T-cell (primary cell): ENCODE results near the gene SH3RF2. TPM values are rescaled to one million over a fixed set of nuclear protein-coding genes. Genes with fewer than 3 reads are reported as not detected.

Experiments used
- ATAC-seq, 4 experiments: fragments of 200-7000 bp in 3 of 4; fragments of 150-1000 bp in 1 of 4; cut with Tn5 transposase; replicated peaks in 1 of 4; 1 replicate in 3 of 4; 2 replicates in 1 of 4; pipeline ENCODE4 v1.10.0; 2021; ENCODE audit warnings: moderate library complexity in 3 of 4, mild to moderate bottlenecking in 2 of 4, moderate number of reproducible peaks in 1 of 4
- CTCF ChIA-PET, 2 donors: fragments of 300-600 bp; sonication (Branson Sonifier 250); formaldehyde crosslinking; loops; one replicate each; lab custom pipeline; 2022; ENCODE audit warnings: antibody characterized with exemption in 2 of 2; lab: Charles Lee
- POLR2A ChIA-PET, 2 donors: fragments of 300-600 bp; sonication (Branson Sonifier 250); formaldehyde crosslinking; loops; one replicate each; lab custom pipeline; 2022; ENCODE audit warnings: antibody characterized with exemption in 2 of 2; lab: Charles Lee
- DNase-seq, 35 experiments: peaks; one replicate each; pipeline versions ENCODE4 v3.0.0 to v3.0.0-alpha.2; 2013 to 2023
- H3K27ac ChIP-seq: one replicate; pipeline ENCODE4 v1.5.1; 2013; ENCODE audit warnings: low read length
- H3K27me3 ChIP-seq, 2 experiments: replicated peaks in 1 of 2; 1 replicate in 1 of 2; 2 replicates in 1 of 2; pipeline versions ENCODE4 v1.6.1 to v1.7.0; 2013; ENCODE audit warnings: low read length in 1 of 2, mixed read lengths in 1 of 2; ENCODE audit not compliant: control insufficient read depth in 2 of 2, insufficient read depth in 2 of 2; ENCODE audit errors: extremely low read depth in 1 of 2
- H3K36me3 ChIP-seq, 2 donors: 1 replicate in 1 of 2; 2 replicates in 1 of 2; pipeline versions ENCODE4 v1.6.1 to v1.7.0; 2013; ENCODE audit warnings: low read length in 1 of 2; ENCODE audit not compliant: control insufficient read depth in 2 of 2, insufficient read depth in 1 of 2; ENCODE audit errors: extremely low read depth in 1 of 2
- H3K4me1 ChIP-seq, 2 experiments: 1 replicate in 1 of 2; 2 replicates in 1 of 2; pipeline versions ENCODE4 v1.6.1 to v1.7.0; 2013; ENCODE audit warnings: low read length in 2 of 2, mixed read lengths in 1 of 2; ENCODE audit not compliant: insufficient read depth in 2 of 2, control insufficient read depth in 1 of 2; ENCODE audit errors: extremely low read depth in 1 of 2
- H3K4me3 ChIP-seq, 2 donors: 1 replicate in 1 of 2; 2 replicates in 1 of 2; pipeline versions ENCODE4 v1.5.1 to v1.7.0; 2013; ENCODE audit warnings: mild to moderate bottlenecking in 2 of 2, low read length in 1 of 2, moderate library complexity in 1 of 2; ENCODE audit not compliant: control insufficient read depth in 1 of 2; ENCODE audit errors: extremely low read depth in 1 of 2
- H3K9me3 ChIP-seq: 2 replicates; pipeline ENCODE4 v1.7.0; 2013
- H3K27ac Mint-ChIP-seq, 2 donors: one replicate each; pipeline ENCODE4 v1.8.0; 2020 to 2021; ENCODE audit warnings: mild to moderate bottlenecking in 2 of 2, mixed read lengths in 2 of 2
- H3K27me3 Mint-ChIP-seq, 2 donors: one replicate each; pipeline ENCODE4 v1.8.0; 2021 to 2022; ENCODE audit warnings: mixed read lengths in 2 of 2
- H3K36me3 Mint-ChIP-seq: one replicate; pipeline ENCODE4 v1.8.0; 2021; ENCODE audit warnings: mixed read lengths
- H3K4me1 Mint-ChIP-seq, 3 donors: one replicate each; pipeline ENCODE4 v1.8.0; 2020 to 2022; ENCODE audit warnings: mixed read lengths in 3 of 3, mild to moderate bottlenecking in 1 of 3
- H3K4me3 Mint-ChIP-seq, 3 donors: one replicate each; pipeline ENCODE4 v1.8.0; 2020 to 2022; ENCODE audit warnings: mild to moderate bottlenecking in 3 of 3, mixed read lengths in 3 of 3, moderate library complexity in 3 of 3
- H3K9me3 Mint-ChIP-seq, 3 donors: one replicate each; pipeline ENCODE4 v1.8.0; 2020 to 2022; ENCODE audit warnings: mixed read lengths in 3 of 3
- WGBS: methylation state at CpG from one replicate; pipeline ENCODE4 v1.1.5; 2013; ENCODE audit warnings: missing lambda C conversion rate; ENCODE audit not compliant: insufficient coverage; 5-methylcytosine and 5-hydroxymethylcytosine counted together
- total RNA-seq, 35 experiments: library from RNA in 6 of 35; stranded (reverse) in 6 of 35; fragments of 120-200 nt in 1 of 35; gene quantifications; one replicate each; pipeline versions ENCODE4 v1.2.1 to v1.2.4 and lab custom pipeline; 2013 to 2026

SH3RF2 gene
- total RNA-seq, 5 donors from 2014 or later (not counting 1 experiment from before 2014, with no cell fraction given) = 0.26 to 0.75 (median 0.37) TPM; not detected in 1

- Histone ChIP-seq H3K4me3 (no peak overlapping the region), H3K36me3 (no peaks in the 10 kb centered on the region), H3K4me1 (no peaks in the 10 kb centered on the region), H3K9me3 (no peaks in the 10 kb centered on the region), H3K27me3 (no peaks in the 10 kb centered on the region), H3K27ac (no peak overlapping the region)
- no peak for ATAC-seq
- Mint-ChIP-seq H3K27me3 (peaks cover 3 to 11% of the 10 kb centered on the region in 2 donors), H3K27ac (no peak overlapping the region), H3K9me3 (peaks cover 5 to 16% (median 7%) of the 10 kb centered on the region in 3 donors), H3K36me3 (no peaks in the 10 kb centered on the region), H3K4me1 (no peaks in the 10 kb centered on the region), H3K4me3 (no peak overlapping the region)
- CTCF ChIA-PET = no interaction called here
- POLR2A ChIA-PET = no interaction called here
- no CpG with 5 or more reads among the region's 1 CpG for WGBS
- DNase-seq = no peak
Observed at GRCh38 chr5:145902421-145902820, 34.0 kb upstream of the SH3RF2 start.

DNA sequence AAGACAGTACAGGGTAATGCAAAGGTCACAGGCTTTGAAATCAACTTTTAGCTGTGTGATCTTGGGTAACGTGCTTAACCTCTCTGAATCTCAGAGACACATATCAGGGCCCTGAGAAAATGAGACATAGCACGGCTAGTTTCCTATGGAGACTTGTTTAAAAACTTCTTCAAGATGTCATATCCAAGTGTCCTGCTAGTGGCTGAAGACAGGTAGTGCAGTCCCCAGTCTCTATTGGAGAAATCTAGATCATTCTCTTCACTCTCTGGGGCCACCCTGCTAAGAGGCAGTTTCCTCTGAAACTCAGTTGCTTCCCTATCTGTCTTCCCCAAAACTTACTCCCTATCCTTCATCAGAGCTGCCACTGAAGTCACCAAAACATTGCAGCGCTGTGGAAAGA is 33.3 kb upstream of the SH3RF2 start:
- no peaks in the 10 kb centered on the region for H3K27me3 ChIP-seq
- ATAC-seq = no peak
- Mint-ChIP-seq H3K27ac (no peak overlapping the region), H3K4me1 (no peaks in the 10 kb centered on the region), H3K9me3 (peaks cover 5 to 16% (median 7%) of the 10 kb centered on the region in 3 donors), H3K27me3 (peaks cover 3 to 11% of the 10 kb centered on the region in 2 donors), H3K36me3 (no peaks in the 10 kb centered on the region), H3K4me3 (no peak overlapping the region)
- ChIA-PET CTCF (no interaction called here), POLR2A (no interaction called here)
- H3K4me1 ChIP-seq = no peaks in the 10 kb centered on the region
- H3K36me3 ChIP-seq = no peaks in the 10 kb centered on the region
- no peak for DNase-seq
- 71% methylated on average over 2 of the region's 3 CpGs for WGBS
- no peak overlapping the region for H3K27ac ChIP-seq
- H3K4me3 ChIP-seq = no peak overlapping the region
- no peaks in the 10 kb centered on the region for H3K9me3 ChIP-seq

DNA sequence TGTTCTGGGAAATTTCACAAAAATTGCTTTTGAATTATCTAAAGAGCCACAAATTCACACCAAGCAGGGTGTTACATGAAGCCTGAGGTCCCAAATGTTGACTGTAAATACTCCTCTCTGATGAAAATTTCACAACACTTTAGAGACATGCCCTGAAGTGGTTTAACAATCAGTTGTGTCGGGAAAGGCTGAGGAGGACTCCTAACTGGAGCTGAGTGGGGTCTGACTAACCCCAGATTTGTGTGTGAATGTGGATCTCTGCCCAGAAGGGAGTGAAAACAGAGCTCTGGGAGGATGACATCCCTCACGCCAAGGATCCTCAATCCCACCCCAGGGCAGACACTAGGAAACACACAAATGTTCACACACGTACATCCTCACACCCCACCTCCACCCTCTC is 32.5 kb upstream of the SH3RF2 start:
- H3K27me3 Mint-ChIP-seq = peaks cover 3 to 11% of the 10 kb centered on the region in 2 donors
- POLR2A ChIA-PET = no interaction called here

DNA sequence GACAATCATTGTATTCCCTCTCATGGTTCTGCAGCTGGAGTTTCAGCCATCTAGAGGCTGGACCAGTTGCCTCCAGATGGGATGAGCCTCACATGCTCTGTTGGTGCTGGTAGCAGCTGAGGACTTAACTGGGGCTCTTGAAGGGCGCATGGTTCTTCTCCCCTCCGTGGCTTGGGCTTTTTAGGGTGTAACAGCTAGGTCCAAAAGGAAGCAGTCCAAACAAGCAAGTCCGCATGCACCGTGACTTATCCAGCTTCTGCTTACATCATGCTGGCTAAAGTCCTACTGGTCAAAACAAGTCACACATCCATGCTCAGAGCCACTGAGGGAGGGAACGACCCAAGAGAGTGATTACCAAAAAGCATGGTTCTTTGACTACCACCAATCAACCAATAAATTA is 31.6 kb upstream of the SH3RF2 start:
- no peaks in the 10 kb centered on the region for H3K4me1 ChIP-seq
- Mint-ChIP-seq H3K4me1 (no peaks in the 10 kb centered on the region), H3K36me3 (no peaks in the 10 kb centered on the region), H3K27ac (no peak overlapping the region), H3K9me3 (peaks cover 5 to 7% (median 6%) of the 10 kb centered on the region in 3 donors), H3K27me3 (peaks cover 3 to 11% of the 10 kb centered on the region in 2 donors), H3K4me3 (no peak overlapping the region)
- no peak overlapping the region for H3K4me3 ChIP-seq
- no peaks in the 10 kb centered on the region for H3K36me3 ChIP-seq
- ChIA-PET POLR2A (no interaction called here), CTCF (no interaction called here)
- no peaks in the 10 kb centered on the region for H3K27me3 ChIP-seq
- H3K9me3 ChIP-seq = no peaks in the 10 kb centered on the region
- no peak overlapping the region for H3K27ac ChIP-seq
- ATAC-seq (no peak), DNase-seq (no peak)
- 93% methylated on average over 3 of the region's 5 CpGs for WGBS

More for the DNA sequence above, 32.5 kb upstream of the SH3RF2 start:
- Histone ChIP-seq H3K27ac (no peak overlapping the region), H3K9me3 (no peaks in the 10 kb centered on the region), H3K4me3 (no peak overlapping the region), H3K4me1 (no peaks in the 10 kb centered on the region), H3K27me3 (no peaks in the 10 kb centered on the region), H3K36me3 (no peaks in the 10 kb centered on the region)
- H3K9me3 Mint-ChIP-seq = peaks cover 5 to 13% (median 7%) of the 10 kb centered on the region in 3 donors
- CTCF ChIA-PET = no interaction called here
- no peak for DNase-seq
- H3K4me1 Mint-ChIP-seq = no peaks in the 10 kb centered on the region
- no peak overlapping the region for H3K27ac Mint-ChIP-seq
- no peaks in the 10 kb centered on the region for H3K36me3 Mint-ChIP-seq
- no CpG with 5 or more reads among the region's 3 CpGs for WGBS
- H3K4me3 Mint-ChIP-seq = no peak overlapping the region
- ATAC-seq = no peak

DNA sequence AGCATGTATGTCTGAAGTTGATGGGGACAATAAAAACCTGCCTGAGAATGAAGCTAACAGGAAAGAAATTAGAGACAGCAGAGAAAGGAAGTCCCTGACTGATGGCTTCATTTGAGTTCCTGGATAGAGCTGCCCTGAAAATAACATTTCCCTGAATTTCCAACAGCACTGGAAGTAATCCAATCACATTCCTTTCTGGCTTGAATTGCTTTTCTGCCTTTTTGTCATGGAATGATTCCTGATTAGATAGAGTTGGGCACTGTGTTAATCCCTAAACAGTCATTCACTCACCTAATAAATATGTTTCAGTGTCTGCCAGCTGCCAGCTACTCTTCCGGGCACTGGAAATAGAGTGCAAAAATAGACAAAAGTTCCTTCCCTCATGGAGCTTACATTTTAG is 30.0 kb upstream of the SH3RF2 start:
- ChIA-PET POLR2A (interaction anchor here in 1 of 2 donors (0.9 kb wide), 1 partner anchor 1516 kb away, joined by 4 read pairs; no protein-coding TSS in a partner anchor), CTCF (no interaction called here)
- no CpG with 5 or more reads among the region's 1 CpG for WGBS
- H3K36me3 ChIP-seq = no peaks in the 10 kb centered on the region
- Mint-ChIP-seq H3K27ac (no peak overlapping the region), H3K9me3 (peaks cover 0 to 4% (median 0%) of the 10 kb centered on the region in 3 donors), H3K27me3 (peaks cover 3 to 11% of the 10 kb centered on the region in 2 donors), H3K4me3 (no peak overlapping the region), H3K36me3 (no peaks in the 10 kb centered on the region), H3K4me1 (no peaks in the 10 kb centered on the region)
- no peak overlapping the region for H3K4me3 ChIP-seq
- no peaks in the 10 kb centered on the region for H3K27me3 ChIP-seq
- H3K27ac ChIP-seq = no peak overlapping the region
- ATAC-seq (no peak), DNase-seq (no peak)
- no peaks in the 10 kb centered on the region for H3K9me3 ChIP-seq
- no peaks in the 10 kb centered on the region for H3K4me1 ChIP-seq

GRCh38 chr5:145908206-145908960 is 28.0 kb upstream of the SH3RF2 start:
- WGBS = 100% methylated on average over 1 of the region's 3 CpGs
- no peaks in the 10 kb centered on the region for H3K9me3 Mint-ChIP-seq
- H3K27me3 Mint-ChIP-seq = peaks cover 3 to 8% of the 10 kb centered on the region in 2 donors
- H3K36me3 ChIP-seq = no peaks in the 10 kb centered on the region
- ATAC-seq (no peak), DNase-seq (no peak)
- no peaks in the 10 kb centered on the region for H3K36me3 Mint-ChIP-seq
- ChIA-PET CTCF (no interaction called here), POLR2A (no interaction called here)
- H3K27me3 ChIP-seq = peaks cover 0 to 7% of the 10 kb centered on the region in 2 experiments
- no peak overlapping the region for H3K4me3 ChIP-seq
- no peak overlapping the region for H3K4me3 Mint-ChIP-seq
- H3K4me1 ChIP-seq = no peaks in the 10 kb centered on the region
- H3K27ac ChIP-seq = no peak overlapping the region
- no peaks in the 10 kb centered on the region for H3K9me3 ChIP-seq
- H3K27ac Mint-ChIP-seq = no peak overlapping the region
- no peaks in the 10 kb centered on the region for H3K4me1 Mint-ChIP-seq
